ENCODE results near the gene TMEM255B.

GRCh38 chr13:113806104-113806471 is 47.1 kb downstream of the TMEM255B start:
- TF ChIP-seq POLR2A (IDR thresholded peaks at IDR 0.05): no peak
- no peak for TF ChIP-seq CTCF (IDR thresholded peaks at IDR 0.05)
